GM15510 (cell line): ENCODE measurements around the gene DMAC2.

Experiments used
- POLR2A ChIP-seq: IDR thresholded peaks from 3 replicates; pipeline ENCODE4 v1.6.1; 2011; ENCODE audit warnings: borderline replicate concordance; ENCODE audit not compliant: insufficient read length; ENCODE audit errors: extremely low read depth

DMAC2 gene

DNA sequence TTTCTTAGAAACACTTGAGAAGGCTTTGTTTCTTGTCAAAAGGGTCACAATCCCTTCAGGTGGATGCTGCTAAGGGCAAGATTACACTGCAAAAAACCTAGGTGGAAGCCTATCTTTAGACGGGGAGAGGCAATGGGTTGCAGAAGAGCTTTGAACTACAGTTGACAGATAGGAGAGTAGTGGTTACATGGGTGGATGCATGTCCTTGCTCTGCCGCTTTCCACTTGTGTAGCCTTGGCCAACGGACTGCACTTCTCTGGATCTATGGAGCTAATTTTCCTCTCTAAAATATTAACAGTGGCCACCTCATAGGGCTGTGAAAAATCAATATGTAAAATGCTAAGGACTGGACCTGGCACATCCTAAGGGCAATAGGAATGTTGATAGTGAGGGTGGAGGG, 41.1 kb downstream of the DMAC2 start:
- TF ChIP-seq POLR2A: no peak

DNA sequence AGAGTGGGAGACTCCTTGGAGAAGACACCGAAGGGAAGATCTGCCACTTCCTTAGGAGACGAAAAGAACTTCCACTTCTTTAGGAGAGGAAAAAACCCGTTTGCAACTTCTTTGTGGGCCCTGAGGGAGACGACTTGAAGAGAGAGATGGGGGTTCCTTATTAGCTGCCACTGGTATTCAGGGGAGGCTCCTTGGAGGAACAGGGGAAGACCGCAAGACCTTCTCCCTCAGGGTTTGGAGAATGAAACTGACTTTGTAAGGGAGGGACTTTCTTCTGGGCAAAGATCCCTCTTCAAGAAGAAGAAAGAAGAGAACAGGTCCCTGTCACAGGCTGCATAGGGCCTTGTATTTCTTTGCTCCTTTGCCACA, 41.7 kb downstream of the DMAC2 start:
- TF ChIP-seq POLR2A: no peak

DNA sequence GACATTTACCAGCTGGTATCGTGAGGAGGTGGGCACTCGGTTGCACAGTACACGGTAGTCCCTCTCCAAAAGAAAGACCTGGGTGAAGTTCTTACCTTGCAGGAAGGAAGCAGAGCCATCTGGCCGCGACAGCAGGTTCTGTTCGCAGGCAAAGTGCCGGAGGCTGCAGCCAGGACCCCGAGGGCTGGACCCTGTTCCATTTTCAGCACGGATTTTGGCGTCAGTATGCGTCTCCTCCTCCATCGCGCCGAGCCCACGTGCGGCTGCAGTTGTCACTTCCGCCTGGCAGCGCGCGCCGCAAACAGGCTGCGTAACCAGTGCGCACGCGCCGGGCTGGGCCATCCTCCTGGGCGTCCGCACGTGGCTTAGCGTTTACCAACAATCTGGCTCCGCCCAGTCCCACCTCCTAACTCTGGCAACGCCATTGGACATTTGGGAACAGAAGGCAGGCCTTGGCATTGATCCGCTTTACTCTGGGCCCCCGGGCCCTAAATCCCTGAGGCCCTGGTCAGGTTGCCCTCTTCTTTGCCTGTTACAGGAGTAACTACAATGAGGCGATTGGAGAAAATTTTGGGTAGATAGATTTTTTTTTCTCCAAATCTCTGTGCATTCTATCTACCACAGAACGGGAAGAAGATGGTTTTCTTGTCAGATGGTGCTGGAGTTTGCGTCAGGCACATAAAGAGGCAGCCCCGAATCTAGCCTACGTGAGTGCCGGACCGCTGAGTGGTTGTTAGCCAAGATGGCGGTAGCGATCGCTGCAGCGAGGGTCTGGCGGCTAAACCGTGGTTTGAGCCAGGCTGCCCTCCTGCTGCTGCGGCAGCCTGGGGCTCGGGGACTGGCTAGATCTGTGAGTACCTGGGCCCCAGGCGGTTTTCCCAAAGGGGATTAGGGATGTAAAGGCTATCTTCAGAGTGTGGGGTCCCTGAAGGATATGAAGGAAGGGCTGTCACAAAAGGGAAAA, 42.3 kb downstream of the DMAC2 start, which contains the start of the genes BCKDHA and EXOSC5:
Gene BCKDHA, plus strand, starts transcription at position 733 of the 964 bp plus-strand sequence. Its CDS starts 10 bp downstream, at position 743.
Gene EXOSC5, minus strand, starts transcription at position 274 of the 964 bp plus-strand sequence. Its CDS starts 31 bp downstream, at position 243.
- peak; percentile 64 for TF ChIP-seq POLR2A

DNA sequence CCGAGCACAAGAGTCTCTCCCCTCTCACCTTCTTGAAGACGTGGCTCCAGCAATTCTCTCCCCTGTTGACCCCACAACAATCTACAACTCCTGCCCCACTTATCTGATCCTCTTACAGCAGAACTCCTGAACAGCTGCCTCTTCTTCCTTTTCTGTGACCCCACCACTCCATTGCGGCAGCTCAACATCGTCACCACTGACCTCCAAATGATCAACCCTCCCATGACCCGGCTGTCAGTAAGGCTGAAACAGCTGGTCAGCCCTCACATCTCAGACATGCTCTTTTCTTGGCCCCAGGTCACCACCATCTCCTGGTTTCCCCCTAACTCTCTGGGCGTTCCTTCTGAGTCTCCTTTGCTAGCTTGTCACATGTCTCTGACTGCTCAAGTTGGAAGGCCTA, 44.4 kb downstream of the DMAC2 start:
- TF ChIP-seq POLR2A: no peak

DNA sequence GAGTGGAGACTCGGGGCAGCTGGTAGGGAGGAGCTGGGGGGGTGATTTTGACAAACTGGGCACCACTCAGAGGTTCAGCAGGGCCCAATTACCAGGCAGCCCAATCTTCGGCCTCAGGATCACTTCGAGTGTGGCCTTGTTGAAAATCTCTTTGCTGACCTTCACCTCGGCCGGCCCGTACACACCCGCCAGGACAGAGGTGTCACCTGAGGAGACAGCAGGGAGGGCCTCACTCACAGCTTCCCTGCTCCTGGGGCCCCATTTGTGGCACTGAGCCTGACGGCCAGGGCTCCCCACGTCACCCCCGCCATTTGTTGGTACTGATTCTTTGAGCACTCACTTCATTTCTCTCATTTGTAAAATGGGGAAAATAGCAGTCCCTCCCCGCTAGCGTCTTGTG, 46.9 kb downstream of the DMAC2 start:
- no peak for TF ChIP-seq POLR2A

DNA sequence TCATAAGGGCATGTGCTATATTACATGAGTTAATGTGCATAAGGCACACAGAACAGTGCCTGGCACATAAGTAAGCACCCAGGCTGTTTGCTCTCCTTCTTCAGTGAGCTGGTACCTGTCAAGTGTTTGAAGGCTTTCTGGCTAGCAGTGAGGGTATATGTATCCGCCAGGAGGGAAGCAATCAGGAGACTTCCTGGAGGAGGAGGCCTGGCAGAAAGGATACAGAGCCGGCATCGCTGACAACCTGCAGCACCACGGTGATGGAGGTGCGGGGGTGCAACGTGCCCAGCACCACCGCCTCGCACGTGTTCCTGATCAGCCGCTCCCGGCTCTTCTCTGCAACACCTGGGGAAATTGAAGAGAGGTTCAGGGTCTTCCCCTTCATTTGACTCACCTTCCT, 48.1 kb downstream of the DMAC2 start:
- TF ChIP-seq POLR2A: no peak

DNA sequence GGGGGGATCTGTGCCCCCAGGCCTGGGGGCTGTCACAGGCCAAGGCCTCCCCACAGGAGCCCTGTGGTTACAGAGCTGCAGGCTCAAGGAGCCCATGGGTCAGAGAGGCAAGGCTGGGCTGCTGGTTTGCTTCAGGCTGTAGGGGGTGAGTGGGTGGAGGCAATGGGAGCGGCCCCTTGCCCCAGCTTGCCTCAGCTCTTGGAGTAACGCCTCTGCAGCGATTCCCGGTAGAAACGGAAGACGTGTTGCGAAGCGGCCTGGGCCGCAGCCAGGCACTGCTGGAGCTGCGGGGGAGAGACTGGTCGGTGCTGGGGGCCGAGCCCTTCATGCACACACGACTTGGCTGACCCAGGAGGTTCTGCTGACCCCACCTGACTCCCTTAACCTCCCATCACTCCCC, 53.3 kb downstream of the DMAC2 start:
- TF ChIP-seq POLR2A: no peak

DNA sequence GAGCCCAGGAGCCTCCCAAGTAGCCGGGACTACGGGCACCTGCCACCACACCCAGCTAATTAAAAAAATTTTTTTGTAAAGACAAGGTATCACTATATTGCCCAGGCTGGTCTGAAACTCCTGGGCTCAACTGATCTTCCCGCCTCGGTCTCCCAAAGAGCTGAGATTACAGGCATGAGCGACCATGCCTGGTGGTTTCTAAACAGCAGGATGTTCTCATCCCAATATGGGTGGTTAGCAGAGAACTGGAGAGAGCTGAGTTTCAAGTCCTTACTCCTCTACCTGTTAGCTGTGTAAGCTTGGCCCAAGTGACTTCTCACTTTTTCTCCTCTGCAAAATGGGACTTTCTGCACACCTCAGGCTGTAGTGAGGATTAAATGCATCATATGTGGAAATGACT, 55.4 kb downstream of the DMAC2 start:
- TF ChIP-seq POLR2A: no peak
